NCI-H510A (cell line): ENCODE measurements around the gene TMEM178B.
"Not testable (repeated sequence)": the region's sequence is repeated elsewhere in the genome, so short reads cannot be mapped to it uniquely, and the experiment has no call there.

ENCODE experiments used
- DNase-seq: peaks from one replicate; lab custom pipeline; 2025; lab: John Stamatoyannopoulos, UW

Gene TMEM178B

GRCh38 chr7:141144921-141145629 is 71.2 kb downstream of the TMEM178B start:
- no peak for DNase-seq

GRCh38 chr7:141145630-141145982 is 71.7 kb downstream of the TMEM178B start:
- no peak for DNase-seq

- DNase-seq: no peak
These were observed 73.6 kb downstream of the TMEM178B start for GRCh38 chr7:141147482-141147881.

GRCh38 chr7:141150465-141150864 is 76.6 kb downstream of the TMEM178B start:
- DNase-seq: no peak

- no peak for DNase-seq
These were observed 77.9 kb downstream of the TMEM178B start for GRCh38 chr7:141151746-141152145.

- DNase-seq: no peak
These were observed 79.4 kb downstream of the TMEM178B start for GRCh38 chr7:141153231-141153630.

- no peak for DNase-seq
These were observed 80.4 kb downstream of the TMEM178B start for GRCh38 chr7:141154131-141154732.

- DNase-seq: no peak
These were observed 82.5 kb downstream of the TMEM178B start for GRCh38 chr7:141156407-141156806.

GRCh38 chr7:141157138-141157765 is 83.4 kb downstream of the TMEM178B start:
- no peak for DNase-seq

- no peak for DNase-seq
These were observed 84.7 kb downstream of the TMEM178B start for GRCh38 chr7:141158561-141158960.

GRCh38 chr7:141160246-141160860 is 86.5 kb downstream of the TMEM178B start:
- no peak for DNase-seq

GRCh38 chr7:141161550-141162535 is 88.0 kb downstream of the TMEM178B start:
- DNase-seq: no peak

GRCh38 chr7:141165521-141165920 is 91.7 kb downstream of the TMEM178B start:
- DNase-seq: no peak

GRCh38 chr7:141166926-141167325 is 93.1 kb downstream of the TMEM178B start:
- DNase-seq: no peak

GRCh38 chr7:141167381-141167964 is 93.6 kb downstream of the TMEM178B start:
- no peak for DNase-seq

GRCh38 chr7:141169157-141169556 is 95.3 kb downstream of the TMEM178B start:
- DNase-seq: not testable (repeated sequence)

- not testable (repeated sequence) for DNase-seq
These were observed 101.9 kb downstream of the TMEM178B start for GRCh38 chr7:141175728-141176127.

GRCh38 chr7:141177120-141177519 is 103.3 kb downstream of the TMEM178B start:
- DNase-seq: not testable (repeated sequence)

GRCh38 chr7:141178486-141179135 is 104.7 kb downstream of the TMEM178B start:
- DNase-seq: no peak

GRCh38 chr7:141181812-141182211 is 107.9 kb downstream of the TMEM178B start:
- no peak for DNase-seq
